Measurements from ENCODE around the gene RAD51B. TPM values are rescaled to one million over a fixed set of nuclear protein-coding genes. Genes with fewer than 3 reads are reported as not detected.

Gene RAD51B
- total and polyA plus RNA-seq, 2 of the 13 experiments (the other 11 are each of a cell fraction or from before 2014, with no cell fraction given) = 7.0 to 9.5 TPM

DNA sequence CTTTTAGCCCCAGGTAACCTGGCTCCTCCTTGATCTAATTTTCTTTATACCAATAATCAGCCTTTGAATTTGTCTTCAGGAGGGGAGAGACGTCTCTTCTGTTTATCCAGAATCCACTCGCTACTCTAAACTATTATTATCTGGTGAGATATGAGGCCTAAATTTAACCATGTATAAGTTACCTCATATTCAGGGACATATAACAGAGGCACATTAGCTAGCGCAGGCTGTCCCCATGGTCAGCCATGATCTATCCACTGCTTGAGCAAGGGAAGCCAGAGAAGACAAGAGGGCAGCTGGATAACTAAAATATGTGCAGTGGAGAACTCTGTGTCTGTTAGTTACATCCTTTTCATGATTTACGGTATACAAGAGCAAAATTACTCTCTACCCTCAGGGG lies 481.0 kb downstream of the RAD51B start:
- H4K20me1 ChIP-seq (ENCODE audit: insufficient read depth, low read length) = no peaks in the 10 kb centered on the region
- CTCF ChIA-PET (ENCODE audit: low intra/inter-chr PET ratio, low total read pairs) = no interaction called here
- H3K4me1 ChIP-seq (ENCODE audit: insufficient read depth, low read length) = peaks cover 32% of the 10 kb centered on the region
- over 99% methylated on average over 4 of the region's 4 CpGs for WGBS (ENCODE audit: low lambda C conversion rate)
- ATAC-seq = no peak
- no peaks in the 10 kb centered on the region for H3K9me3 ChIP-seq (ENCODE audit: low read length)
- intact Hi-C loops (cut with micrococcal nuclease; ENCODE audit: unreplicated experiment) = no loop called here
- DNase-seq (ENCODE audit: low spot score) = no peak
- H3K27ac ChIP-seq (ENCODE audit: extremely low read length, insufficient read depth, low read length) = no peak overlapping the region
- TF ChIP-seq SMAD1 (CRISPR knock-in tag; IDR thresholded peaks at IDR 0.05; ENCODE audit: borderline replicate concordance, low read depth) (no peak), MAFF (IDR thresholded peaks at IDR 0.05; ENCODE audit: low read depth, low read length) (no peak), ZNF260 (CRISPR knock-in tag; IDR thresholded peaks at IDR 0.05; ENCODE audit: borderline replicate concordance, low read depth) (no peak), RARG (CRISPR knock-in tag; IDR thresholded peaks at IDR 0.05; ENCODE audit: low read depth) (no peak), HNF4G (IDR thresholded peaks at IDR 0.05; ENCODE audit: borderline replicate concordance, low read depth, low read length) (no peak), HNF4G (CRISPR knock-in tag; IDR thresholded peaks at IDR 0.05; ENCODE audit: borderline replicate concordance, low read depth) (no peak), EHMT2 (IDR thresholded peaks at IDR 0.05; ENCODE audit: borderline replicate concordance, low read depth, low read length) (no peak), ZNF605 (CRISPR knock-in tag; IDR thresholded peaks at IDR 0.05) (no peak), ZNF703 (CRISPR knock-in tag; IDR thresholded peaks at IDR 0.05; ENCODE audit: borderline replicate concordance) (no peak)
- TF ChIP-seq, protein P1, sequence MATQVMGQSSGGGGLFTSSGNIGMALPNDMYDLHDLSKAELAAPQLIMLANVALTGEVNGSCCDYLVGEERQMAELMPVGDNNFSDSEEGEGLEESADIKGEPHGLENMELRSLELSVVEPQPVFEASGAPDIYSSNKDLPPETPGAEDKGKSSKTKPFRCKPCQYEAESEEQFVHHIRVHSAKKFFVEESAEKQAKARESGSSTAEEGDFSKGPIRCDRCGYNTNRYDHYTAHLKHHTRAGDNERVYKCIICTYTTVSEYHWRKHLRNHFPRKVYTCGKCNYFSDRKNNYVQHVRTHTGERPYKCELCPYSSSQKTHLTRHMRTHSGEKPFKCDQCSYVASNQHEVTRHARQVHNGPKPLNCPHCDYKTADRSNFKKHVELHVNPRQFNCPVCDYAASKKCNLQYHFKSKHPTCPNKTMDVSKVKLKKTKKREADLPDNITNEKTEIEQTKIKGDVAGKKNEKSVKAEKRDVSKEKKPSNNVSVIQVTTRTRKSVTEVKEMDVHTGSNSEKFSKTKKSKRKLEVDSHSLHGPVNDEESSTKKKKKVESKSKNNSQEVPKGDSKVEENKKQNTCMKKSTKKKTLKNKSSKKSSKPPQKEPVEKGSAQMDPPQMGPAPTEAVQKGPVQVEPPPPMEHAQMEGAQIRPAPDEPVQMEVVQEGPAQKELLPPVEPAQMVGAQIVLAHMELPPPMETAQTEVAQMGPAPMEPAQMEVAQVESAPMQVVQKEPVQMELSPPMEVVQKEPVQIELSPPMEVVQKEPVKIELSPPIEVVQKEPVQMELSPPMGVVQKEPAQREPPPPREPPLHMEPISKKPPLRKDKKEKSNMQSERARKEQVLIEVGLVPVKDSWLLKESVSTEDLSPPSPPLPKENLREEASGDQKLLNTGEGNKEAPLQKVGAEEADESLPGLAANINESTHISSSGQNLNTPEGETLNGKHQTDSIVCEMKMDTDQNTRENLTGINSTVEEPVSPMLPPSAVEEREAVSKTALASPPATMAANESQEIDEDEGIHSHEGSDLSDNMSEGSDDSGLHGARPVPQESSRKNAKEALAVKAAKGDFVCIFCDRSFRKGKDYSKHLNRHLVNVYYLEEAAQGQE (IDR thresholded peaks at IDR 0.05; ENCODE audit: borderline replicate concordance in 1 of 2, low read depth in 1 of 2, low read length in 2 of 2) = no peak
- TF ChIP-seq, protein P2, sequence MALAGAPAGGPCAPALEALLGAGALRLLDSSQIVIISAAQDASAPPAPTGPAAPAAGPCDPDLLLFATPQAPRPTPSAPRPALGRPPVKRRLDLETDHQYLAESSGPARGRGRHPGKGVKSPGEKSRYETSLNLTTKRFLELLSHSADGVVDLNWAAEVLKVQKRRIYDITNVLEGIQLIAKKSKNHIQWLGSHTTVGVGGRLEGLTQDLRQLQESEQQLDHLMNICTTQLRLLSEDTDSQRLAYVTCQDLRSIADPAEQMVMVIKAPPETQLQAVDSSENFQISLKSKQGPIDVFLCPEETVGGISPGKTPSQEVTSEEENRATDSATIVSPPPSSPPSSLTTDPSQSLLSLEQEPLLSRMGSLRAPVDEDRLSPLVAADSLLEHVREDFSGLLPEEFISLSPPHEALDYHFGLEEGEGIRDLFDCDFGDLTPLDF (CRISPR knock-in tag; IDR thresholded peaks at IDR 0.05) = no peak
- TF ChIP-seq, protein P3, sequence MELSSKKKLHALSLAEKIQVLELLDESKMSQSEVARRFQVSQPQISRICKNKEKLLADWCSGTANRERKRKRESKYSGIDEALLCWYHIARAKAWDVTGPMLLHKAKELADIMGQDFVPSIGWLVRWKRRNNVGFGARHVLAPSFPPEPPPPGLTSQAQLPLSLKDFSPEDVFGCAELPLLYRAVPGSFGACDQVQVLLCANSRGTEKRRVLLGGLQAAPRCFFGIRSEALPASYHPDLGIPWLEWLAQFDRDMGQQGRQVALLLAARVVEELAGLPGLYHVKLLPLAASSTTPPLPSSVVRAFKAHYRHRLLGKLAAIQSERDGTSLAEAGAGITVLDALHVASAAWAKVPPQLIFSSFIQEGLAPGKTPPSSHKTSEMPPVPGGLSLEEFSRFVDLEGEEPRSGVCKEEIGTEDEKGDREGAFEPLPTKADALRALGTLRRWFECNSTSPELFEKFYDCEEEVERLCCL (CRISPR knock-in tag; IDR thresholded peaks at IDR 0.05; ENCODE audit: borderline replicate concordance) = no peak
- no TSS peak for BruUV-seq (replicated peaks)
- H3K4me3 ChIP-seq (replicated peaks in 1 of 3; ENCODE audit: insufficient read depth in 1 of 3, low read depth in 2 of 3, low read length in 3 of 3) = no peak overlapping the region
- no peak overlapping the region for H3K9ac ChIP-seq (ENCODE audit: insufficient read depth, low read depth, low read length)
- H3K4me2 ChIP-seq (ENCODE audit: low read depth, low read length) = no peak overlapping the region
- no peak for FAIRE-seq
- H3K27me3 ChIP-seq (ENCODE audit: control insufficient read depth in 1 of 2, insufficient read depth in 2 of 2, low read length in 2 of 2) = no peaks in the 10 kb centered on the region
- POLR2A ChIA-PET = interaction anchor here (1.6 kb wide), 1 partner anchor 492 kb away, joined by 5 read pairs; the partner anchor contains the start of gene ZFP36L1
- H3K36me3 ChIP-seq (replicated peaks in 1 of 2; ENCODE audit: control insufficient read depth in 1 of 2, insufficient read depth in 2 of 2, low read length in 2 of 2) = no peaks in the 10 kb centered on the region
- no peaks in the 10 kb centered on the region for H3K79me2 ChIP-seq (ENCODE audit: insufficient read depth, low read length)
- in situ Hi-C loops (cut with HindIII; ENCODE audit: extremely low pct_ligation_motif_present, low pct_unique_long_range_greater_than_20kb) = no loop called here
- no peak overlapping the region for H2AFZ ChIP-seq (ENCODE audit: low read length)

Measured in HepG2 (cell line).